NCI-H2196 treated with DMSO at 0.1 percent for 48 hours (cell line): ENCODE measurements around the gene MLLT6.
A peak's percentile ranks its signal among the peaks of the same experiment; 100 is the strongest.

Experiments used
- DNase-seq: peaks from one replicate; lab custom pipeline; 2025; ENCODE audit not compliant: unreplicated experiment; lab: John Stamatoyannopoulos, UW

The MLLT6 gene

GRCh38 chr17:38741461-38741860 lies 36.4 kb downstream of the MLLT6 start:
- DNase-seq = no peak

GRCh38 chr17:38741921-38742410 lies 36.9 kb downstream of the MLLT6 start:
- DNase-seq = peak; percentile 32

GRCh38 chr17:38742411-38743308 lies 37.6 kb downstream of the MLLT6 start:
- peak; percentile 34 for DNase-seq

GRCh38 chr17:38743556-38744171 lies 38.6 kb downstream of the MLLT6 start:
- DNase-seq = peak; percentile 11

GRCh38 chr17:38745545-38745944 lies 40.5 kb downstream of the MLLT6 start:
- no peak for DNase-seq

- no peak for DNase-seq
Observed at GRCh38 chr17:38746004-38746848, 41.2 kb downstream of the MLLT6 start.

- DNase-seq = no peak
Observed at GRCh38 chr17:38746849-38747462, 41.9 kb downstream of the MLLT6 start.

GRCh38 chr17:38747463-38748148 lies 42.5 kb downstream of the MLLT6 start:
- DNase-seq = no peak

GRCh38 chr17:38748149-38748891 lies 43.2 kb downstream of the MLLT6 start, which contains the start of gene PCGF2:
PCGF2 (minus strand) TSS chr17:38748336; CDS start chr17:38740402, 7,934 bp downstream.
- DNase-seq = peak; percentile 14

- DNase-seq = no peak
Observed at GRCh38 chr17:38748892-38749222, 43.8 kb downstream of the MLLT6 start.

GRCh38 chr17:38749223-38750043 lies 44.4 kb downstream of the MLLT6 start:
- DNase-seq = peak; percentile 33

- no peak for DNase-seq
Observed at GRCh38 chr17:38750044-38750311, 44.9 kb downstream of the MLLT6 start.

GRCh38 chr17:38750312-38751121 lies 45.4 kb downstream of the MLLT6 start:
- no peak for DNase-seq

- no peak for DNase-seq
Observed at GRCh38 chr17:38751144-38751807, 46.2 kb downstream of the MLLT6 start.

- peak; percentile 43 for DNase-seq
Observed at GRCh38 chr17:38751808-38752307, 46.8 kb downstream of the MLLT6 start.

GRCh38 chr17:38752308-38753070 lies 47.4 kb downstream of the MLLT6 start, which contains the start of gene PSMB3:
PSMB3 (plus strand) TSS chr17:38752741; CDS start chr17:38752827, 86 bp downstream.
- peak; percentile 91 for DNase-seq
